ENCODE measurements around the gene IL2RA. TPM values are rescaled to one million over a fixed set of nuclear protein-coding genes. Genes with fewer than 3 reads are reported as not detected.
A peak's percentile ranks its signal among the peaks of the same experiment; 100 is the strongest.

IL2RA gene
- total RNA-seq, 1 donor from 2014 or later, result 2.9 TPM

DNA sequence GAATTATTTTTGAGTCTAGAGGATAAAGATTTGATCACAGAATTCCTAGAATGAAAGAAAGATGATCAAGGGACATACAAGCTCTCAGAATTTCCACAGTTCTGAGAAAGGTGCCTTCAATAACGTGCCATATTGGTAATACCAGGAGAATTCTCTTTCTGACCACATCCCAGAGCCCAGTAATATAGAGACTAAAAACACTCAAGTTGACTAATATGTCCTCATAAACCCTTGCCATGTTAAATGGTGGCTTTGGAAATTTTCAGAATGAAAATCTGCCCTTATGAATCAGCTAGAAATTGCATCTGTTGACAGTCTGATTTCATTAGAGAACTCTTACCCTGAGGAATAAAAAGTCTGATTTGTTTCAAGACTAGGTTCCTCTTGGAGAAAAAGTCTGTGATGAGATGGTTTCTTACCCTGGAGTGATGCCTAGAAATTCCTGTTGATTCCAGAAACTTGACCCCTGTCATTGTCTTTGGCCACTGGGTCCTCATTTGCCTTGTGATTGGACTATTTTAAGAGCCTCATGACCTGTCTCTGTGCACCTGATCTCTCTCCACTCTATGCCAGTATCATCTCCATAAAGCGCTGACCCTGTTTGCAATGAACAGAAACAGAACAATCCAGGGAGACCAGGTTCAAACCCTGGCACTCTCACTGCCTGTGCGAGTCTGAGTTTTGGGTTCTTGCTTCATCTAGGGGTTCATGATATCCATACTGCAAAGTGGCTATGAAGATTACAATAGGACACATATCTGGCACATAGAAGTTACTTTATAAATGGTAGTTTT is 3.3 kb downstream of the IL2RA start:
- TF ChIP-seq, protein P1, sequence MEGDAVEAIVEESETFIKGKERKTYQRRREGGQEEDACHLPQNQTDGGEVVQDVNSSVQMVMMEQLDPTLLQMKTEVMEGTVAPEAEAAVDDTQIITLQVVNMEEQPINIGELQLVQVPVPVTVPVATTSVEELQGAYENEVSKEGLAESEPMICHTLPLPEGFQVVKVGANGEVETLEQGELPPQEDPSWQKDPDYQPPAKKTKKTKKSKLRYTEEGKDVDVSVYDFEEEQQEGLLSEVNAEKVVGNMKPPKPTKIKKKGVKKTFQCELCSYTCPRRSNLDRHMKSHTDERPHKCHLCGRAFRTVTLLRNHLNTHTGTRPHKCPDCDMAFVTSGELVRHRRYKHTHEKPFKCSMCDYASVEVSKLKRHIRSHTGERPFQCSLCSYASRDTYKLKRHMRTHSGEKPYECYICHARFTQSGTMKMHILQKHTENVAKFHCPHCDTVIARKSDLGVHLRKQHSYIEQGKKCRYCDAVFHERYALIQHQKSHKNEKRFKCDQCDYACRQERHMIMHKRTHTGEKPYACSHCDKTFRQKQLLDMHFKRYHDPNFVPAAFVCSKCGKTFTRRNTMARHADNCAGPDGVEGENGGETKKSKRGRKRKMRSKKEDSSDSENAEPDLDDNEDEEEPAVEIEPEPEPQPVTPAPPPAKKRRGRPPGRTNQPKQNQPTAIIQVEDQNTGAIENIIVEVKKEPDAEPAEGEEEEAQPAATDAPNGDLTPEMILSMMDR (IDR thresholded peaks at IDR 0.05), result no peak
- Histone ChIP-seq H3K36me3 (no peaks in the 10 kb centered on the region), H3K27ac (no peak overlapping the region), H3K4me3 (no peak overlapping the region), H3K9me3 (no peaks in the 10 kb centered on the region), H3K27me3 (ENCODE audit: low read depth) (no peaks in the 10 kb centered on the region), H3K4me1 (peaks cover 16% of the 10 kb centered on the region)
- DNase-seq (no peak), ATAC-seq (no peak)
- intact Hi-C loops (cut with DNase I), result no loop called here

DNA sequence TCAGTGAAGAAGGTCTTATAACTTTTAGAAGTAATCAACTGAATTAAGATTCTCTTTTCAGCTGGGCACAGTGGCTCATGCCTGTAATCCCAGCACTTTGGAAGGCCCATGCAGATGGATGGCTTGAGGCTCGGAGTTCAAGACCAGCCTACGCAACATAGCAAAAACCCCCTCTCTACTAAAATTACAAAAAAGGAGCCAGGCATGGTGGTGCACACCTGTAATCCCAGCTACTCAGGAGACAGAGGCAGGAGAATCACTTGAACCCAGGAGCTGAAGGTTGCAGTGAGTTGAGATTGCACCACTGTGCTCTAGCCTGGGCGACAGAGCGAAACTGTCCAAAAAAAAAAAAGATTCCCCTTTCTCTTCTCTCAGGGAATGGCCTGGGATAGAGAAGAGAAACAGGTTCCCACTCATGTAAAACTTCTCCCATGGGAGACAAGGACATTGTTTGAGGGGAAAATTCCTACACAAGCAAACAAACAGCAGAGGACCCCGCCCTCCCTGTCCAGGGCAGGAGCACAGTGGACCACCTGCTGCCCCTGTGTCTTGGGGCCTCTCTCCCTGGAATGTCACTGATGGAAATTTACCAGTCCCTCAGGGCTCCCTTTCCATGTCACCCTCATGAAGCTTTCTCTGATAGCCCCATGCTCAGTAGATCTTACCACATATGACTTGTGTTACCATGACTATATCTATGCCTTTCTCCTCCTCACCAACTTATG is 5.6 kb downstream of the IL2RA start:
- Histone ChIP-seq H3K27me3 (ENCODE audit: low read depth) (no peaks in the 10 kb centered on the region), H3K9me3 (no peaks in the 10 kb centered on the region), H3K4me3 (no peak overlapping the region), H3K27ac (no peak overlapping the region), H3K36me3 (no peaks in the 10 kb centered on the region), H3K4me1 (peaks cover 39% of the 10 kb centered on the region)
- TF ChIP-seq, protein P1 (IDR thresholded peaks at IDR 0.05), result no peak
- ATAC-seq (no peak), DNase-seq (no peak)
- intact Hi-C loops (cut with DNase I), result no loop called here

DNA sequence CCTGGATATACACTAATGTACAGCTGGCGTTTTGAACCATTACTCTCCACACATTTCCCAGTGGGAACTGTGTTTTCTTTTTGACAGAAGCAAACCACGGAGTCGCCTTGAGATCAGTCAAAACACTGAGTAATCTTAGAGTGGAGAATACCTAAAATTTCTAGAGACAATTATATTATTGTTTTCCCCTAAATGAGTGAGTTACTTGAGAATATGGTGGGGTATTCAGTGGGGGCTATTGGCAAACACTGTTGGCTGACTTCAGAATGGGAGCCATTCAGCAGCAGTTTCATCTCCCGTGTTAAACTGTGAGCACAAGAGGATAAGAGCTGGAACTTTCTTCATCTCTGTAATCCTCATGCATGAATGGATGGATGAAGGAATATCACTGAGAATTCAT is 6.2 kb downstream of the IL2RA start:
- peaks cover 45% of the 10 kb centered on the region for H3K4me1 ChIP-seq
- intact Hi-C loops (cut with DNase I), result no loop called here

DNA sequence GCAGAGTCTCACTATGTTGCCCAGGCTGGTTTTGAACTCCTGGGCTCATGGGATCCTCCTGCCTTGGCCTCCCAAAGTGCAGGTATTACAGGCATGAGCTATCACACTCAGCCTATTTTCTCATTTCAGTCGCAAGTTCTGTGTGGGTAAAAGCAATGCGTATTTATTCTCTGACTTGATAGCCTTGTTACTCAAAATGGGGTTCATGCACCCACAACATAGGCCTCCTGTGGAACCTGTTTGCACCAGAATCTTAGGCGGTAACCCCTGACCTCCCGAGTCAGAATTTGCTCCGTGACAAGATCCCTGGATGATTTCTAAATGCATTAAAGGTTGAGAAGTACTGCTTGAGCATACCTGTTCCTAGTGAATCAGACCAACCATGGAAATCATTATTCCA is 7.3 kb downstream of the IL2RA start:
- DNase-seq (no peak), ATAC-seq (no peak)
- no peaks in the 10 kb centered on the region for H3K27me3 ChIP-seq (ENCODE audit: low read depth)
- H3K4me1 ChIP-seq, result peaks cover 56% of the 10 kb centered on the region
- peak overlapping the region; percentile 60 for H3K27ac ChIP-seq
- H3K4me3 ChIP-seq, result no peak overlapping the region
- TF ChIP-seq, protein P1 (IDR thresholded peaks at IDR 0.05), result no peak
- intact Hi-C loops (cut with DNase I), result no loop called here
- no peaks in the 10 kb centered on the region for H3K9me3 ChIP-seq
- H3K36me3 ChIP-seq, result no peaks in the 10 kb centered on the region

More for the DNA sequence above, 6.2 kb downstream of the IL2RA start:
- Histone ChIP-seq H3K4me3 (no peak overlapping the region), H3K9me3 (no peaks in the 10 kb centered on the region), H3K27ac (no peak overlapping the region), H3K27me3 (ENCODE audit: low read depth) (no peaks in the 10 kb centered on the region), H3K36me3 (no peaks in the 10 kb centered on the region)
- DNase-seq (no peak), ATAC-seq (no peak)
- TF ChIP-seq, protein P1 (IDR thresholded peaks at IDR 0.05), result no peak

DNA sequence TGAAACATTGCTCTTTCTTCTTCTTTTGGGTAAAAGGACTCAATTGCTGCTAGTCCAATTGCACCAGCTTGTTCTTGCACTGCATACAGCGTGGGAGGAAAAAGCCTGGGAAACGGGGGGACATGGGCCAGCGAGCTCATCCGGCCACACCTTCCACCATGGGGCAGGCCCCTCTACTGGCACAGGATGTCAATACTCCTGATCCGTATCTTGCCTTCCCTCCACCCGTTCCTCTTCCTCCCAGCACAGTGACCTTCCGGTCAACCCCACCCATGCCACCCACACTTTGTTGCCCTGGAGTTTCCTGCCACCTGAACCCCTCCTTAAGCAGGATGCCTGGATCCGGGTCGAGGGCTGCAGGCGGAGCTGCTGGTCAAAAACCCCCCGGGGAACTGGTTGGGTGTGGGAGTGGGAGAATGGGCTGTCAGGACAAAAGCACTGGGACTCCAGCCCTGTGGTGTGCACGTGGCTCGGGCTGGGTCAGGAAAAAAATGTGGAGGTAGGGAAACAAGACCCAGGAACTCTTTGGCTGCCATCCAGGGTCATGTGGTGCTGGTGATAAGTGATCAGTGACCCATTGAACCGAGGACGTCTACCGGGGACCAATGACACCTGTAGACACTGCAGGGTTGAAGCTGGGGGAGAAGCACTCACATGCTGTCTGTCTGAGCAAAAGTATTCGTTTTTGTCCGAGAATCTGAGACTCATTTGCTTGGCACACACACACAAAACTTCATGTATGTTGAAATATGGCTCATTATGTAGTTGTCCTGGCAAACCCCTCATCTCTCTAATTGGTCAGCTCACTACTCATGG is 8.1 kb downstream of the IL2RA start:
- intact Hi-C loops (cut with DNase I), result no loop called here
- peak; percentile 70 to 74 for ATAC-seq
- Histone ChIP-seq H3K36me3 (no peaks in the 10 kb centered on the region), H3K27ac (peak overlapping the region; percentile 60), H3K9me3 (no peaks in the 10 kb centered on the region), H3K27me3 (ENCODE audit: low read depth) (no peaks in the 10 kb centered on the region), H3K4me3 (no peak overlapping the region), H3K4me1 (peaks cover 52% of the 10 kb centered on the region)
- DNase-seq, result peak; percentile 77
- TF ChIP-seq, protein P1 (IDR thresholded peaks at IDR 0.05), result no peak

Data from lower lobe of right lung (tissue), 2 donors.